Fibroblast of peridontal ligament (primary cell): ENCODE measurements around the gene LMX1A.

Source experiments
- DNase-seq: peaks from one replicate; pipeline ENCODE4 v3.0.0-alpha.2; 2010; ENCODE audit errors: extremely low read depth

The LMX1A gene

GRCh38 chr1:165367375-165367993 lies 11.0 kb upstream of the LMX1A start:
- DNase-seq = peak; percentile 61

- DNase-seq = no peak
These were observed 8.8 kb upstream of the LMX1A start for GRCh38 chr1:165365341-165365740.

- no peak for DNase-seq
These were observed 8.1 kb upstream of the LMX1A start for GRCh38 chr1:165364568-165365133.

- no peak for DNase-seq
These were observed 361 bp upstream of the LMX1A start for GRCh38 chr1:165356876-165357275.

- DNase-seq = no peak
These were observed 1.2 kb downstream of the LMX1A start for GRCh38 chr1:165355139-165355976.

GRCh38 chr1:165354739-165355138 lies 1.8 kb downstream of the LMX1A start:
- no peak for DNase-seq

- DNase-seq = no peak
These were observed 2.5 kb downstream of the LMX1A start for GRCh38 chr1:165353731-165354671.

- DNase-seq = no peak
These were observed 3.8 kb downstream of the LMX1A start for GRCh38 chr1:165352442-165353293.

GRCh38 chr1:165351863-165352441 lies 4.6 kb downstream of the LMX1A start:
- no peak for DNase-seq

GRCh38 chr1:165350840-165351239 lies 5.7 kb downstream of the LMX1A start:
- no peak for DNase-seq

GRCh38 chr1:165345502-165345901 lies 11.0 kb downstream of the LMX1A start:
- no peak for DNase-seq

- DNase-seq = no peak
These were observed 11.8 kb downstream of the LMX1A start for GRCh38 chr1:165344736-165345135.

GRCh38 chr1:165344198-165344597 lies 12.3 kb downstream of the LMX1A start:
- DNase-seq = no peak

GRCh38 chr1:165342587-165342986 lies 13.9 kb downstream of the LMX1A start:
- DNase-seq = no peak

- no peak for DNase-seq
These were observed 14.3 kb downstream of the LMX1A start for GRCh38 chr1:165342168-165342567.

GRCh38 chr1:165339164-165339563 lies 17.4 kb downstream of the LMX1A start:
- no peak for DNase-seq

GRCh38 chr1:165330483-165330882 lies 26.0 kb downstream of the LMX1A start:
- DNase-seq = no peak

GRCh38 chr1:165329104-165329503 lies 27.4 kb downstream of the LMX1A start:
- DNase-seq = no peak

- DNase-seq = no peak
These were observed 28.4 kb downstream of the LMX1A start for GRCh38 chr1:165328136-165328535.

- no peak for DNase-seq
These were observed 29.0 kb downstream of the LMX1A start for GRCh38 chr1:165327538-165327937.
